Activated T-cell treated with anti-CD3 and anti-CD28 coated beads, Interleukin-2, amount 50 U/mL, for 24 hours (primary cell): Measurements from ENCODE around the gene E4F1.
"Not testable (repeated sequence)": the region's sequence is repeated elsewhere in the genome, so short reads cannot be mapped to it uniquely, and the experiment has no call there.

Experiments used
- DNase-seq: peaks from one replicate; pipeline ENCODE4 v3.0.0-alpha.2; 2020
- H3K27ac Mint-ChIP-seq: 2 replicates; pipeline ENCODE4 v1.8.0; 2020; ENCODE audit warnings: mild to moderate bottlenecking, mixed read lengths
- H3K27me3 Mint-ChIP-seq: 2 replicates; pipeline ENCODE4 v1.8.0; 2020; ENCODE audit warnings: mixed read lengths
- H3K36me3 Mint-ChIP-seq: 2 replicates; pipeline ENCODE4 v1.8.0; 2020; ENCODE audit warnings: low read depth, mixed read lengths
- H3K4me1 Mint-ChIP-seq: 2 replicates; pipeline ENCODE4 v1.8.0; 2020; ENCODE audit warnings: low read depth, mixed read lengths
- H3K4me3 Mint-ChIP-seq: 2 replicates; pipeline ENCODE4 v1.8.0; 2020; ENCODE audit warnings: mild to moderate bottlenecking, moderate library complexity, mixed read lengths
- H3K9me3 Mint-ChIP-seq: 2 replicates; pipeline ENCODE4 v1.8.0; 2020; ENCODE audit warnings: mixed read lengths

The E4F1 gene

DNA sequence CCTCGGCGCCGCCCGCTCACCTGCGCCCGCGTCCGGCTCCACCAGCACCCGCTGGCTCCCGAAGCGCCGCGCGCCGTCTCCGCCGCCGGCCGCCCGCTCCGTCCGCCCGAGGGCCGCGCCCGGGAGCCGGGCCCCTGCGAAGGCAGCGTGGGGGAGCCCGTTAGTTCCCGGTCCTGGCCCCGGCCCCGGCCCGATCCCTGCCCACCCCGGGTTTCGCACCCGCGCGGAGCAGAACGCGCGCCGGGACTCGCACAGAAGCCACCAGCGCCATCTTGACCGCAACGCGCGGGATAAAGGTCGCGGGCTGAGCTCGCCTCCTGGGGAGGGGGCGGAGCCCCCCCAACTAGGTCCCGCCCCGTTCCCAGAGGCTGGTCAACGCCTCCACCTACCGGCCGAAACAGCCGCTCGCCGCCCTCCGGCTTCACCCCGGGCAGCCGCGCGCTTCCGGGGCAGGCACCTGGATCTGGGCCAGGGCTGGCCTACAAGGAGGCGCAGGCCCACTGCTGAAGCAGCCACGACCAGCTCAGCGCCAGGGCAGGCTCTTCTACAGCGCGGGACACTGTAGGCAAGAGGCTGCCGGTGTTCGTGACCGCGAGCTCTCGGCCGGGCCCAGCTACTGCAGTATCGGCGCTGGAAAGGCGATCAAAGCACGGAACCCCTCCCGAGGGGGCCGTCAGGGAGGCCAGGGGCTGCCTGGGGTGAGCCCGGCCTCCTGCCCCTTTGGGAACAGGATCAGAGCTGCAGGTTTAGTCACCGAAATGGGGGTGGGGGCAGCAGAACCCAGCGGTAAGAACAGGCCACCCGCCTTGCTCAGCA is 28.1 kb downstream of the E4F1 start, which contains the start of gene ECI1:
Gene ECI1, minus strand, starts transcription at position 292 of the 816 bp plus-strand sequence. Its CDS starts 21 bp downstream, at position 271.
- Mint-ChIP-seq H3K27ac (peak within 1 kb of the TSS; percentile 93), H3K4me3 (peak within 1 kb of the TSS; percentile 88), H3K36me3 (peaks cover 75% of the 10 kb centered on the region), H3K27me3 (no peaks in the 10 kb centered on the region), H3K9me3 (no peaks in the 10 kb centered on the region), H3K4me1 (peaks cover 20% of the 10 kb centered on the region)
- peak; percentile 88 for DNase-seq

DNA sequence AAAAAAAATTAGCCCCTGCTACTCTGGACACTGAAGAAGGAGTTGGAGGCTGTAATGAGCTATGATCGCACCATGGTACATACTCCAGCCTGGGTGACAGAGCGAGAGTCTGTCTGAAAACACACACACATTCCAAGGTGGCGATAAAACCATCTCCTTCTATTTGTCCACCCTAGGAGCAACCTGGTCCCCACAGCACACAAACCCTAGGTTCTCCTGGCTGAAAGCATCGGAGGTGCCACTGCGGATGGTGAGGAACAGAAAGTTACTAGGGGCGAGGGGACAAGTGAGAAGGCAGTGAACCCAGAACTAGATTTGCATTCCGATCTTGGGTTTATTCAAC is 29.4 kb downstream of the E4F1 start:
- Mint-ChIP-seq H3K4me1 (peaks cover 20% of the 10 kb centered on the region), H3K4me3 (no peak overlapping the region), H3K36me3 (peaks cover 80% of the 10 kb centered on the region), H3K27me3 (no peaks in the 10 kb centered on the region), H3K9me3 (no peaks in the 10 kb centered on the region), H3K27ac (peak overlapping the region; percentile 59)
- no peak for DNase-seq

DNA sequence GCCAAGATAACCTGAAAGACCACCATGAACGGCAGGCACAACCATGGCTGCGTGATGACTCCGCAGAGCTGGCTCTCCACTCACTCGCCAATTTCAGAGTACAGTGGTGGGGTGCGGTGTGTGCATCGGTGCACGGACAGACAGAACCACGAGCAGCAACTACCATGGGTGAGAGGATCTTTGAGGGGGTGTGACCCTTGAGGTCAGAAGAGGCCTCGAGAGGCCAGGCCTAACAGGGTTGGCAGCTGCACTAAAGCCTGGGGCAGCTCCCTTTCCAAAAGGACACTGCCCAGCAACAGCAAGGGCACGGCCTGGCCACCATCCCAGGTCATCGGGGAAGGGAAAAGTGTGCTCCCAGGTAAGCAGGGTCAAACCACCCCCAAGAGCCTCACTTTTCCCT is 29.9 kb downstream of the E4F1 start:
- Mint-ChIP-seq H3K36me3 (peaks cover 83% of the 10 kb centered on the region), H3K4me1 (peaks cover 20% of the 10 kb centered on the region), H3K4me3 (no peak overlapping the region), H3K9me3 (no peaks in the 10 kb centered on the region), H3K27me3 (no peaks in the 10 kb centered on the region), H3K27ac (peak overlapping the region; percentile 59)
- no peak for DNase-seq

DNA sequence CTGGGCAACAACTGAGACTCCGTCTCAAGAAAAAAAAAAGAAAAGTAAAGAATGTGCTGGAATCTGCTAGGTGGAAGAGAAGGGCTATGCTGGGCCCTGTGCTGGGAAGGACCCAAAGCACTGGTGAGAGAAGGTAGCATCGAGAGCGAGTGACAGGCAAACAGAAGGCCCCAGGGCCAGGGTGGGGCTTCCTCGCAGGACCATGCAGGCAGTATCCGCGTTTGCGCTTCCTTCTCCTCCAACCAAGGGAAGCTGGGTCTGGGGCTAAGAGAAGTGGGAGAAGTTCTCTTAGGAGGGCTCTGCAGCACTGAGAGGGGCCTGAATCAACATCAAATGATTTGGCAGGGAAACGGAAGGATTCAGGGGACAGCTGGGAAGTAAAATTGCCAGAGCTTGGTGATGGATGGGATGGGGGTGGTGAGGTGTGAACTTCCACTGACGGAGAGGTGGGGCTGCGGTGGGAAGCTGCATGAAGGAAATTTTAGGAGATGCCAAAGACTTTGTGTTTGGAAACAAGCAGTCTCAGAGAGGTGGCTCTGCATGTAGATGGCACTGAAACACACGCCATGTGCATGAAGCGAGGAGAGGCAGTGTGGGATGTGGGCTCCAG is 33.2 kb downstream of the E4F1 start:
- Mint-ChIP-seq H3K9me3 (no peaks in the 10 kb centered on the region), H3K27me3 (no peaks in the 10 kb centered on the region), H3K4me3 (no peak overlapping the region), H3K27ac (peak overlapping the region; percentile 82), H3K4me1 (peaks cover 15% of the 10 kb centered on the region), H3K36me3 (peaks cover 97% of the 10 kb centered on the region)
- no peak for DNase-seq

DNA sequence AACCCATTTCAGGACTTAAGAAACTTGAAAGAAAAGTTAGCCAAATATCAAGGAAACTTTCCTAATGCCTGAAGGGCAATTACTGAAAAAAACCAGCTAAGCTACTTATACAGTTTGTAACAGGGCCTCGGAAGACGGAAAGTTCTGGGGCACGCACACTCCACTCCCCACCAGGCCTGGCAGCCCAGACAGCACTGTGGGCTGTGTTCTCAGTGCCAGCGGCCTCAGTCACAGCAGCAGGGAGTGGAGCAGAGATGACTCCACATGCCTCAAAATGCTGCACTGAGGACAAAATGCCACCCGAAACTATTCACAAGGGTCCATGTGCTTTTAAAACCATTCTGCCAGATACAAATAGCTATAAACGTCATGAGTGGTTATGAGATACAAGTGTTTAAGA is 34.3 kb downstream of the E4F1 start:
- Mint-ChIP-seq H3K36me3 (peaks cover 98% of the 10 kb centered on the region), H3K27me3 (no peaks in the 10 kb centered on the region), H3K9me3 (no peaks in the 10 kb centered on the region), H3K27ac (peak overlapping the region; percentile 65), H3K4me3 (no peak overlapping the region), H3K4me1 (peaks cover 9% of the 10 kb centered on the region)
- no peak for DNase-seq

DNA sequence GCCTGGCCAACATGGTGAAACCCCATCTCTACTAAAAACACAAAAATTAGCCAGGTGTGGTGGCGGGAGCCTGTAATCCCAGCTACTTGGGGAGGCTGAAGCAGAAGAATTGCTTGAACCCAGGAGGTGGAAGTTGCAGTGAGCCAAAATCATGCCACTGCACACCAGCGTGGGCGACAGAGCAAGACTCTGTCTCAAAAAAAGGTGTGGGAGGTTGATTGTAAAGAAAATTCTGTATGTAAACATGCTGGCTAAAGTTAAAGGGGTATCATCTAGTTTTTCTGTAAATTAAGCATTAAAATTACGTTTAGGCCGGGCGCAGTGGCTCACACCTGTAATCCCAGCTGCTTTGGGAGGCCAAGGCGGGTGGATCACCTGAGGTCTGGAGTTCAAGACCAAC is 35.1 kb downstream of the E4F1 start:
- not testable (repeated sequence) for H3K4me1 Mint-ChIP-seq, H3K27me3 Mint-ChIP-seq, H3K4me3 Mint-ChIP-seq, DNase-seq, H3K9me3 Mint-ChIP-seq
- Mint-ChIP-seq H3K27ac (peak overlapping the region; percentile 64), H3K36me3 (peaks cover 98% of the 10 kb centered on the region)

DNA sequence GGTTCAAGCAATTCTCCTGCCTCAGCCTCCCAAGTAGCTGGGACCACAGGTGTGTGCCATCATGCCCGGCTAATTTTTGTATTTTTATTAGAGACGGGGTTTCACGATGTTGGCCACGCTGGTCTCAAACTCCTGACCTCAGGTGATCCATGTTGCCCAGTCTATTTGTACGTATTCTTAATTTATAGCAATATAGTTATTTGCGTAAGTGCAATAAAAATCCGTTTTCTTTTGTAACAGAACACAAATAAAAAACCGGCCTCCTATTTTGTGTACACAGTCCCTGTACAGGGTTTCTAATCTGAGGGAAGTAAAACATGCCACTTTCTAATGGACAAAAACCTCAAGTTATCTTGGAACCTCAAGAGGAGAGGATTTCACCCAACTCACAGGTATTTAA is 36.9 kb downstream of the E4F1 start:
- Mint-ChIP-seq H3K4me3 (no peak overlapping the region), H3K27ac (no peak overlapping the region), H3K27me3 (no peaks in the 10 kb centered on the region), H3K9me3 (no peaks in the 10 kb centered on the region), H3K36me3 (peaks cover 100% of the 10 kb centered on the region), H3K4me1 (peaks cover 16% of the 10 kb centered on the region)
- DNase-seq = no peak

DNA sequence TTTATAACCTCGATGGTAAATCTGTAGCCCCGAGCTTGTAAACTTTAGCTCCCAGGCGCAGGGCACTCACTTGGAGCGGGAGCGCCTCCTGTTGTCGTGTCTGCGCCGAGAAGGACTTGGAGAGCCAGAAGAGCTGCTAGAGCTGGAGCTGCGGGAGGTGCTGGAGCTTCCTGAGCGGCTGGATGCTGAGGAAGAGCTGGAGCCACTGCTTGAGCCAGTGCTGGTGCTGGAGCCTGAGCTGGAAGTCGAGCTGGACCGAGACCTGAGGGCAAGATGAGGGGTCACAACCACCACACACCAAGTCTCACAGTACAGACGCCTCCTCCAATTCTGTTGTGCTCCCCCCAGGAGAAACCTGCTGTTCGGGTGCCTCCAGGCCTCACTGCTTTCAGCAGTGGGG is 39.6 kb downstream of the E4F1 start:
- Mint-ChIP-seq H3K27ac (peak overlapping the region; percentile 83), H3K4me1 (peaks cover 32% of the 10 kb centered on the region), H3K36me3 (peaks cover 99% of the 10 kb centered on the region)
- H3K9me3 Mint-ChIP-seq, DNase-seq, H3K27me3 Mint-ChIP-seq, H3K4me3 Mint-ChIP-seq: not testable (repeated sequence)

DNA sequence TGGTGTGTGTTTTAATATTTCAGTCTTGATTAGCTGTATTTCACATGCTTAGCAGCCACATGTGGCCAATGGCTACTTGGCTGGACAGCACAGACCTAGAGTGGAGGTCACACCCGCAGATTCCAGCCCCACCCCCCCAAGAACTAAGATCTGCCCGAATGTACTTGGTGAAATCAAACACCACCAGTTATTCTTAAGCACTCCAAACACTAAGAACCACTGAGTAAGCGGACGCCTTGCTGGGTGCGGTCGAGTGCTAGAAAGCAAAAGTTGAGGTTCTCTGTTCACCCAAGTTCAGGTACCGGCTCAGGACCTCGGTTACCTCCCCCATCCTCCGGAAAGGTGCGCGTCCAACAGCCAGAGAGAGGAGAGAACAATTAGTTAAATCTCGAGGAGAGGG is 43.5 kb downstream of the E4F1 start:
- H3K27me3 Mint-ChIP-seq, H3K9me3 Mint-ChIP-seq: not testable (repeated sequence)
- peak overlapping the region; percentile 99 for H3K27ac Mint-ChIP-seq
- peak; percentile 57 for DNase-seq
- H3K36me3 Mint-ChIP-seq = peaks cover 65% of the 10 kb centered on the region
- peaks cover 40% of the 10 kb centered on the region for H3K4me1 Mint-ChIP-seq
- peak overlapping the region; percentile 91 for H3K4me3 Mint-ChIP-seq

DNA sequence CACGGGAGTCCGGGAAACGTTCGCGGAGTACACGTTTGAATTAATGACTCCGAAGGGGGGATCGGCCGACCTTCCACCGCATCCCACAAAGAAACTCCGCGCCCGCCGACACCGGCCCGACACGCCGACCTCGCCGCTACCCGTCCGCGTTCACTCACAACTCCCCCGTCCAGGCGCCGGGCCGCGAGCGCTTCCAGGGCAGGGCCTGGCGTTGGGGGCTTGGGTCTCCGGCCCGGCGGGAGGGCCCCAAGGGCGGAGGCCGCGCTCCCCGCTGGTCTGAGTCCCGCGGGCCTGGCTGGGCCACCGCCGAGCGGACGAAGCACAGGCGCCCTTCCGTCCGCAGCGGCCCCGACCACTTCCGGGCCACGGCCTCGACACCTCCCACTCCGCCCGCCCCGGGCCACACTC is 44.1 kb downstream of the E4F1 start:
- Mint-ChIP-seq H3K4me1 (peaks cover 40% of the 10 kb centered on the region), H3K36me3 (peaks cover 59% of the 10 kb centered on the region)
- not testable (repeated sequence) for H3K27me3 Mint-ChIP-seq

DNA sequence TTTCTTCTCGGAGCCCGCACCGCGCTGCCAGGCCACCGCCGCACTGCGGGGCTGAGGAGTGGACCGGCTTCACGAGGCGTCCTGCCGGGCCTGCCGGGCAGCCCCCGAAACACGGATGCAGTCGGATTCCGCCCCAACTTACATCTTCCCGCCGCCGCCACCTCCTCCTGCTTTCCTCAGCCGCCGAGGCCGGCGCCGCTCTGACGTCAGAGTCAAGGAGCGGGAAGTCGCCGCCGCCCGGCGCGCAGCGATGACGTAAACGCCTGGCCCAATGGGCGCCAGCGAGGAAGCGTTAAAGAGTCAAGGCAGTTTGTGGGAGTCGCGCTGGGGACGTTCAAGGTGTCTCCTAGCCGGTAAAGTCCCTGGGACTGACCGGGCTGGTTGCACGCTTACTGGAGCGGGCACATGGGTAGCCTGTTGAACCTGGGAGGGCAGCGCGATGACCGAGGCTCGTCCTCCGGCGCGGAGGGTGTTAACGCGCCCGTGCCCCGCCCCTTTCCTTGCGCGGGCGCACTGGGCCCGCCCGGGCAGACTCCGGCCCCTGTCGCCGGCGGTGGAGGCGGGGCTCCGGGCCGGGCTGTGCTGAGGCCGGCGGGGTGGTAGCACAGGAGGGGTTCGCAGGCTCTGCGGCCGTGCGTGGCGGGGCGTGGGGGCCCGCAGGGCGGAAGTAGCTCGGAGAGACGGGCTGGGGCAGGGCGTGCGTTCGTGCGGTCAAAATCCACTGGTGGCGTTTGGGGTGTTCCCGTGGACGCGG is 44.7 kb downstream of the E4F1 start, which contains the start of gene RNPS1:
Gene RNPS1, minus strand, starts transcription at position 214 of the 754 bp plus-strand sequence. CDS start 3,483 bp downstream, outside the sequence.
- H3K27ac Mint-ChIP-seq = peak within 1 kb of the TSS; percentile 99
- no peaks in the 10 kb centered on the region for H3K27me3 Mint-ChIP-seq
- no peaks in the 10 kb centered on the region for H3K9me3 Mint-ChIP-seq
- peaks cover 56% of the 10 kb centered on the region for H3K36me3 Mint-ChIP-seq
- peak; percentile 99 for DNase-seq
- peak within 1 kb of the TSS; percentile 91 for H3K4me3 Mint-ChIP-seq
- H3K4me1 Mint-ChIP-seq = peaks cover 37% of the 10 kb centered on the region

More for the DNA sequence above, 44.1 kb downstream of the E4F1 start:
- Mint-ChIP-seq H3K4me3 (peak overlapping the region; percentile 91), H3K27ac (peak overlapping the region; percentile 99)
- H3K9me3 Mint-ChIP-seq, DNase-seq: not testable (repeated sequence)

DNA sequence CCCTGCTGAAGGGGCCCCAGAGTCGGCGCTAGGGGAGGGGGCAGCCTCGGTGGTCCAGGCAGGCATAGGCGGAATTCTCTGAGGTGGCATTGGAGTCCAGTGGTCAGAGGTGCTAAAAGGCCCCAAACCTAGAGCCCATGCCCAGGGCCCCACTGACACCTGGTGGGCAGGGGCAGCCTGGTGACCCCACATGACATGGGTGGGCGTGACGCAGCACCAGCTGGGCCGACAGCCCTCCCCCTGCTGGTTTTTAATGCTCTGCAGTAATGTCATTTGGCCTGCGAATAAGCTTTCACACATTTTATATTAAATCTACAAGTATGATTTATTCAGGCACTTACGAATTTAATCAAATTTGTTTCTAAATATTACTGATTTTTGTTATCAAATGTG is 46.7 kb downstream of the E4F1 start:
- no peak for DNase-seq
- Mint-ChIP-seq H3K27me3 (no peaks in the 10 kb centered on the region), H3K36me3 (peaks cover 38% of the 10 kb centered on the region), H3K27ac (no peak overlapping the region), H3K9me3 (no peaks in the 10 kb centered on the region), H3K4me3 (peak overlapping the region; percentile 91), H3K4me1 (peaks cover 29% of the 10 kb centered on the region)

DNA sequence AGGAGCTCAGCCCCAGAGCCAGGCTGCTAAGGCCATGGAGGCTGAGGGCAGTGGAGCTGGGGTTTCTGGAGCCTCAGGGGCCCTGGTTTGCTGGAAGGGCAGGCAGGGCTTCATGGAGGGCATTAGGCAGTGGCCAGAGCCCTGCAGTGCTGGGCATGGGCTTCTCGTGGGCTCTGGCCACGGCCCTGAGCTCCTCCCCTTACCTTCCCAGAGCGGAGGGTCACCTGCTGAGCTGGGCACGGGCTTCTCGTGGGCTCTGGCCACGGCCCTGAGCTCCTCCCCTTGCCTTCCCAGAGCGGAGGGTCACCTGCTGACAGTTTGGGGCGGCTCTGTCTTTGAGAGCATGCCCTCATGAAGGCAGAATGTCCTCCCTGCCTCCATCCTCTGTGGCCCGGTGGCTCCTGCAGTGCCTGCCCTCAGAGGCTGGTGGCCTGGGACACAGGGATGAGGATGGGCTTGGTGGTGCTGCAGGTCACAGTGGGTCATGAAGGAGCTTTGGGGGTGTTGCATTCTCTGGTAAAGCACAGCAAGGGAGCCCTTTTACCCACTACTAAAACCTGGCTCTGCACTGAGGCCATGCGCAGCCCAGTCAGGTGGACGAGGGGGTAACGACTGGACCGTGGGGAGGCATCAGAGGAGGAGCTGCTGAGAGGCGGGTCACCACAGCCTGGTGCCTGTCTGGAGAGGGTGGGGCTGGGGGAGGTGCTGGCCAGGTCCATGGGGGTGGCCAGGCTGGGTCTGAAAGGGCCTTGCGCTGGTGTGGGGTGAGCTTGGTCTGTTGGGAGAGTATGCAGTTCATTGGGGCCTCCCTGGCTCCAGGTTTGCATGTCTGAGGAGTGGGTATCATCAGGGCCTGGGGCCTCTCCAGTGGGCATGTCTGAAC is 47.4 kb downstream of the E4F1 start:
- H3K9me3 Mint-ChIP-seq = no peaks in the 10 kb centered on the region
- H3K4me1 Mint-ChIP-seq = peaks cover 22% of the 10 kb centered on the region
- no peak overlapping the region for H3K4me3 Mint-ChIP-seq
- peaks cover 30% of the 10 kb centered on the region for H3K36me3 Mint-ChIP-seq
- no peak for DNase-seq
- H3K27ac Mint-ChIP-seq = peak overlapping the region; percentile 22
- H3K27me3 Mint-ChIP-seq = no peaks in the 10 kb centered on the region
